ENCODE results near the gene MRTFA. TPM values are rescaled to one million over a fixed set of nuclear protein-coding genes. Genes with fewer than 3 reads are reported as not detected.

MRTFA gene
- total RNA-seq, 4 donors from 2014 or later, result 81.4 to 210 (median 122) TPM

DNA sequence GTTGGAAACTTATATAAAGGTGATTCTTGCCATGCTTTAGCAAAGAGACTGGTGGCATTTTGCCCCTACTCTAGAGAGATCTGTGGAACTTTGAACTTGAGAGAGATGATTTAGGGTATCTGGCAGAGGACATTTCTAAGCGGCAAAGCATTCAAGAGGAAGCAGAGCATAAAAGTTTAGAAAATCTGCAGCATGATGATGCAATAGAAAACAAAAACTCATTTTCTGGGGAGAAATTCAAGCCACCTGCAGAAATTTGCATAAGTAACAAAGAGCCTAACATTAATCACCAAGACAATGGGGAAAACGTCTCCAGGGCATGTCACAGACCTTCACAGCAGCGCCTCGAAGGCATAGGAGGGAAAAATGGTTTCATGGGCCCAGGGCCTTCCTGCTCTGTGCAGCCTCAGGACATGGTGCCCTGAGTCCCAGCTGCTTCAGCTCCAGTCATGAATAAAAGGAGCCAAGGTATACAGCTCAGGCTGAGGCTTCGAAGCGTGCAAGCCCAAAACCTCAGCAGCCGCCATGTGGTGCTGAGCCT, 83.4 kb downstream of the MRTFA start:
- no peaks in the 10 kb centered on the region for H3K36me3 ChIP-seq
- WGBS, 2 donors, result 93 to 96% methylated on average over 7 of the region's 7 CpGs
- peaks cover 11 to 17% of the 10 kb centered on the region in 2 donors for H3K4me1 ChIP-seq
- DNase-seq, result no peak
- no peak overlapping the region for H3K4me3 ChIP-seq (replicated peaks in 1 of 3)
- TF ChIP-seq POLR2A (IDR thresholded peaks at IDR 0.05), result no peak
- no peak for TF ChIP-seq CTCF (IDR thresholded peaks at IDR 0.05)
- H3K27ac ChIP-seq, result no peak overlapping the region
- no peaks in the 10 kb centered on the region for H3K27me3 ChIP-seq
- intact Hi-C loops (cut with DNase I), result no loop called here
- no peaks in the 10 kb centered on the region for H3K9me3 ChIP-seq

GRCh38 chr22:40552070-40552469, 84.4 kb downstream of the MRTFA start:
- WGBS, 2 donors, result 70 to 92% methylated on average over 9 of the region's 9 CpGs
- TF ChIP-seq POLR2A (IDR thresholded peaks at IDR 0.05) (no peak), CTCF (IDR thresholded peaks at IDR 0.05) (no peak)
- no peaks in the 10 kb centered on the region for H3K27me3 ChIP-seq
- no peak overlapping the region for H3K27ac ChIP-seq
- intact Hi-C loops (cut with DNase I), result no loop called here
- H3K4me1 ChIP-seq, result peaks cover 15 to 16% of the 10 kb centered on the region in 2 donors
- no peaks in the 10 kb centered on the region for H3K36me3 ChIP-seq
- H3K9me3 ChIP-seq, result no peaks in the 10 kb centered on the region
- no peak overlapping the region for H3K4me3 ChIP-seq (replicated peaks in 1 of 3)
- no peak for DNase-seq

DNA sequence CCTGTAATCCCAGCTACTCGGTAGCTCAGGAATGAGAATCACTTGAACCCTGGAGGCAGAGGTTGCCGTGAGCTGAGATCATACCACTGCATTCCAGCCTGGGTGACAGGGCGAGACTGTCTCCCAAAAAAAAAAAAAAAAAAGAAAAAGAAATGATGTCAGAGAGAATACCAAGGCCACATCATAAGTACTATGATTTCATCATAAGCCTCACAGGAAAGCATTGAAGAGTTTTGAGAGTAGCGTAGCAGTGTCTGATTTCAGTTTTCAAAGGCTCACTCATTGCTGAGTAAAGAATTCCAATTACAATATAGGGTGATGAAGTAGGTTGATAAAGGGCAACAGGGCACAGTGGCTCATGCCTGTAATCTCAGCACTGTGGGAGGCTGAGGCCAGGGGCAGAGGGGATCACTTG, 88.8 kb downstream of the MRTFA start:
- intact Hi-C loops (cut with DNase I), result no loop called here
- no peaks in the 10 kb centered on the region for H3K9me3 ChIP-seq
- no peak for DNase-seq
- TF ChIP-seq CTCF (IDR thresholded peaks at IDR 0.05) (no peak), POLR2A (IDR thresholded peaks at IDR 0.05) (no peak)
- peaks cover 34 to 35% of the 10 kb centered on the region in 2 donors for H3K4me1 ChIP-seq
- WGBS, 2 donors, result 92 to 97% methylated on average over 4 of the region's 4 CpGs
- H3K27ac ChIP-seq, result peak overlapping the region in 1 of 3 donors; percentile 39
- H3K36me3 ChIP-seq, result no peaks in the 10 kb centered on the region
- H3K4me3 ChIP-seq (replicated peaks in 1 of 3), result no peak overlapping the region
- H3K27me3 ChIP-seq, result no peaks in the 10 kb centered on the region

DNA sequence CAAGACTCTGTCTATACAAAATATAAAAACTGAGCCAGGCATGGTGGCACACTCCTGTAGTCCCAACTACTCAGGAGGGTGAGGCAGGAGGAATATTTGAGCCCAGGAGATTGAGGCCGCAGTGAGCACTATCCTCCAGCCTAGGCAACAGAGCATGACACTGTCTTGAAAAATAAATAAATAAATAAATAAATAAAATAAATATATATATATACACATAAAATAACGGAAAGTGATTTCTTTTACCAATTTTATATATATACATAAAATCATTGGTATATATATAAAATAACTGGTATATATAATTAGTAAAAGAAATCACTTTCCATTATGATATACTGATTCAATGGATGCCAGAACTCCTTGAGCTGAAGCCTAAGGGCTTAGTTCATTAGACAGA, 91.8 kb downstream of the MRTFA start:
- TF ChIP-seq POLR2A (IDR thresholded peaks at IDR 0.05) (no peak), CTCF (IDR thresholded peaks at IDR 0.05) (no peak)
- intact Hi-C loops (cut with DNase I), result no loop called here
- Histone ChIP-seq H3K36me3 (no peaks in the 10 kb centered on the region), H3K27ac (peak overlapping the region in 1 of 3 donors; percentile 71), H3K27me3 (no peaks in the 10 kb centered on the region), H3K4me3 (replicated peaks in 1 of 3) (no peak overlapping the region), H3K4me1 (peaks cover 43 to 60% of the 10 kb centered on the region in 2 donors), H3K9me3 (no peaks in the 10 kb centered on the region)
- WGBS, 2 donors, result 94 to 99% methylated on average over 2 of the region's 2 CpGs
- no peak for DNase-seq

- intact Hi-C loops (cut with DNase I), result no loop called here
- 44 to 46% methylated on average over 2 of the region's 2 CpGs for WGBS, 2 donors
- H3K27ac ChIP-seq, result peak overlapping the region; percentile 47 to 71 (median 49)
Observed at GRCh38 chr22:40542821-40543540, 93.5 kb downstream of the MRTFA start.

More at GRCh38 chr22:40542821-40543540, 93.5 kb downstream of the MRTFA start:
- H3K27me3 ChIP-seq, result no peaks in the 10 kb centered on the region
- no peaks in the 10 kb centered on the region for H3K36me3 ChIP-seq
- TF ChIP-seq CTCF (IDR thresholded peaks at IDR 0.05) (no peak), POLR2A (IDR thresholded peaks at IDR 0.05) (no peak)
- peaks cover 46 to 60% of the 10 kb centered on the region in 2 donors for H3K4me1 ChIP-seq
- no peaks in the 10 kb centered on the region for H3K9me3 ChIP-seq
- DNase-seq, result no peak
- no peak overlapping the region for H3K4me3 ChIP-seq (replicated peaks in 1 of 3)

Measured in thyroid gland (tissue), 4 donors.